Loucy (cell line): Measurements from ENCODE around the gene MOCOS.

Source experiments
- H2AFZ ChIP-seq: fragments of 200-600 bp; sonication (generic); 2 replicates; pipeline ENCODE4 v1.6.0; 2016; ENCODE audit warnings: antibody characterized with exemption, mild to moderate bottlenecking, low read length, moderate library complexity
- H3F3A ChIP-seq: fragments of 200-600 bp; 2 replicates; pipeline ENCODE4 v1.6.0; 2016; ENCODE audit warnings: antibody characterized with exemption, low read depth, mild to moderate bottlenecking
- H3K27me3 ChIP-seq: fragments of 200-600 bp; sonication (generic); 2 replicates; pipeline ENCODE4 v1.6.1; 2014; ENCODE audit warnings: low read length, mild to moderate bottlenecking; ENCODE audit not compliant: insufficient read depth, poor library complexity, severe bottlenecking
- H3K36me3 ChIP-seq: fragments of 200-600 bp; sonication (generic); 2 replicates; pipeline ENCODE4 v1.6.1; 2016; ENCODE audit warnings: low read length; ENCODE audit not compliant: insufficient read depth
- H3K4me1 ChIP-seq: fragments of 200-600 bp; sonication (generic); 2 replicates; pipeline ENCODE4 v1.5.1; 2014; ENCODE audit warnings: low read length, mild to moderate bottlenecking; ENCODE audit not compliant: insufficient read depth, poor library complexity, severe bottlenecking
- H3K4me2 ChIP-seq: fragments of 200-600 bp; sonication (generic); 2 replicates; pipeline ENCODE4 v1.6.0; 2014; ENCODE audit warnings: antibody characterized with exemption, low read length, low read depth, mild to moderate bottlenecking; ENCODE audit not compliant: poor library complexity, severe bottlenecking
- H3K4me3 ChIP-seq: fragments of 200-600 bp; sonication (generic); 2 replicates; pipeline ENCODE4 v1.5.1; 2014; ENCODE audit warnings: low read length, mild to moderate bottlenecking, mixed read lengths; ENCODE audit not compliant: poor library complexity, severe bottlenecking
- H3K79me2 ChIP-seq: fragments of 200-600 bp; sonication (generic); 2 replicates; pipeline ENCODE4 v1.6.1; 2014; ENCODE audit warnings: low read length; ENCODE audit not compliant: insufficient read depth
- H3K9ac ChIP-seq: fragments of 200-600 bp; sonication (generic); 2 replicates; pipeline ENCODE4 v1.6.0; 2014; ENCODE audit warnings: mild to moderate bottlenecking, low read depth, low read length, moderate library complexity; ENCODE audit not compliant: poor library complexity, severe bottlenecking
- H3K9me2 ChIP-seq: fragments of 200-600 bp; sonication (generic); replicated peaks from 2 replicates; pipeline ENCODE4 v1.6.1; 2016; ENCODE audit warnings: low read depth, low read length, mixed read lengths
- H3K9me3 ChIP-seq: fragments of 200-600 bp; sonication (generic); 2 replicates; pipeline ENCODE4 v1.6.1; 2014; ENCODE audit warnings: mild to moderate bottlenecking, antibody characterized with exemption, low read length, low read depth; ENCODE audit not compliant: insufficient read depth
- H4K20me1 ChIP-seq: fragments of 200-600 bp; sonication (generic); 2 replicates; pipeline ENCODE4 v1.6.0; 2014; ENCODE audit warnings: antibody characterized with exemption, low read length, mild to moderate bottlenecking; ENCODE audit not compliant: insufficient read depth, poor library complexity, severe bottlenecking
- EZH2phosphoT487 ChIP-seq: fragments of 200-600 bp; IDR thresholded peaks from 2 replicates; pipeline ENCODE4 v1.6.1; 2018; ENCODE audit warnings: antibody characterized with exemption, mild to moderate bottlenecking, moderate library complexity, borderline replicate concordance
- TF ChIP-seq, protein P1 (sequence below): fragments of 200-600 bp; sonication (generic); conservative IDR thresholded peaks from 2 replicates; pipeline ENCODE4 v1.5.1; 2014; ENCODE audit warnings: mild to moderate bottlenecking, antibody characterized with exemption, low read length

MOCOS gene

DNA sequence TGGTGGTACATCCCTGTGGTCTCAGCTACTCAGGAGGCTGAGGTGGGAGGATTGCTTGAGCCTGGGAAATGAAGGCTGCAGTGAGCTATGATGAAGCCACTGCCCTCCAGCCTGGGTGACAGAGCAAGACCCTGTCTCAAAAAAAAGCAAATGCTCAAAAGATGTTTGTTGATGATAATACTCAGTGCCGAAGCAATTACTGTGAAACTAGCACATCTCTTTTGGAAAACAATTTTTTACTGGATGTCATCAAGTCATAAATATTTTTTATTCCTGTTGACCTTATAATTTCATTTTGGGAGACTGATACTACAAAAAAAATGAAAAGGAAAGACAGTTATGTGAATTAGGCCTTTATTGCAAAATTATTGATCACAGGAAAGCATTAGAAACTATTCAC, 75.7 kb downstream of the MOCOS start:
- Histone ChIP-seq H3F3A (no peaks in the 10 kb centered on the region), H3K9me2 (no peaks in the 10 kb centered on the region), H3K27me3 (no peaks in the 10 kb centered on the region), H3K79me2 (no peaks in the 10 kb centered on the region), H3K36me3 (no peaks in the 10 kb centered on the region), H3K4me3 (no peak overlapping the region), H3K9me3 (no peaks in the 10 kb centered on the region), H3K4me2 (no peak overlapping the region), H3K4me1 (no peaks in the 10 kb centered on the region), H3K9ac (no peak overlapping the region), H4K20me1 (no peaks in the 10 kb centered on the region), H2AFZ (no peak overlapping the region)
- no peak for TF ChIP-seq EZH2phosphoT487
- TF ChIP-seq, protein P1, sequence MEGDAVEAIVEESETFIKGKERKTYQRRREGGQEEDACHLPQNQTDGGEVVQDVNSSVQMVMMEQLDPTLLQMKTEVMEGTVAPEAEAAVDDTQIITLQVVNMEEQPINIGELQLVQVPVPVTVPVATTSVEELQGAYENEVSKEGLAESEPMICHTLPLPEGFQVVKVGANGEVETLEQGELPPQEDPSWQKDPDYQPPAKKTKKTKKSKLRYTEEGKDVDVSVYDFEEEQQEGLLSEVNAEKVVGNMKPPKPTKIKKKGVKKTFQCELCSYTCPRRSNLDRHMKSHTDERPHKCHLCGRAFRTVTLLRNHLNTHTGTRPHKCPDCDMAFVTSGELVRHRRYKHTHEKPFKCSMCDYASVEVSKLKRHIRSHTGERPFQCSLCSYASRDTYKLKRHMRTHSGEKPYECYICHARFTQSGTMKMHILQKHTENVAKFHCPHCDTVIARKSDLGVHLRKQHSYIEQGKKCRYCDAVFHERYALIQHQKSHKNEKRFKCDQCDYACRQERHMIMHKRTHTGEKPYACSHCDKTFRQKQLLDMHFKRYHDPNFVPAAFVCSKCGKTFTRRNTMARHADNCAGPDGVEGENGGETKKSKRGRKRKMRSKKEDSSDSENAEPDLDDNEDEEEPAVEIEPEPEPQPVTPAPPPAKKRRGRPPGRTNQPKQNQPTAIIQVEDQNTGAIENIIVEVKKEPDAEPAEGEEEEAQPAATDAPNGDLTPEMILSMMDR = no peak

DNA sequence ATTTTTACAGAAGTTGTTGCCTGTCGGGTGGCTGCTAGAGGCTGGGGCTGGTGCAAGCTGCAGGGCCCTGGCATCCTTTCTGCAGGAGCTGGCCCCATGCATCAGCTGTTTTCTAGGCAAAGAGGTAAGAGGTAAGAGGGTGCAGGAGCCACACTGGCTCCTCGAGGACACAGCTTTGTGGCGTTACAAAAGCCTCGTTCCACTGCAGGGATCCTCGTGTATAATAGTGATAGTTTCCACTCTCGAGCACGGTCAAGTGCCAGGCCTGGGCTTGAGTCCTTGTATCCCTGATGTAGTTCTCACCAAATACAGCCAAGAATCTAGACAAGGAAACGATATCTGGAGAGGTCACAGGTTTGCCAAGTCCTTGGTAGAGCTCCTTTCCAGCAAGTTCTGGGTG, 77.0 kb downstream of the MOCOS start:
- H3K79me2 ChIP-seq = no peaks in the 10 kb centered on the region
- H3K9me3 ChIP-seq = no peaks in the 10 kb centered on the region
- no peaks in the 10 kb centered on the region for H3K4me1 ChIP-seq
- no peaks in the 10 kb centered on the region for H3F3A ChIP-seq
- H3K4me2 ChIP-seq = no peak overlapping the region
- no peaks in the 10 kb centered on the region for H4K20me1 ChIP-seq
- no peak overlapping the region for H3K4me3 ChIP-seq
- H3K27me3 ChIP-seq = no peaks in the 10 kb centered on the region
- no peak for TF ChIP-seq EZH2phosphoT487
- TF ChIP-seq, protein P1 = no peak
- H3K36me3 ChIP-seq = no peaks in the 10 kb centered on the region
- no peak overlapping the region for H2AFZ ChIP-seq
- H3K9me2 ChIP-seq = no peaks in the 10 kb centered on the region
- H3K9ac ChIP-seq = no peak overlapping the region

DNA sequence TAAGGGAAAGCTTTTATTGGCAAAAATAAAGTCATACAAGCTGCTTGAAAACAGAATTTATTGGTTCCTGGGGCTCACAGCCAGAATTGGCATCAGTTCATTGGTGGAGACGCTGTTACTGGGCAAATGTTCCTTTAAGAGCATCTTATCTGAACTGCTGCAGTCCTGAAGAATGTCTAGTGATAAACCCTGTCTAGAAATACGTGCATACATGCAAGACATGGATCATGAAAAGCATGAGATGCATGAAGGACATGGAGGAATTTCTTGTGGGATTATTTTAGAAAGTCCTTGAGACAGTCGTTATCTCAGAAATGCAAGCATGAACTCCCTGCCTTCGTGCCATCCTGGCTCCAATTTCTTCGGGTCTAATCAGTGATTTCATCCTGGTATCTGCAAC, 77.7 kb downstream of the MOCOS start:
- Histone ChIP-seq H3K4me1 (no peaks in the 10 kb centered on the region), H3K79me2 (no peaks in the 10 kb centered on the region), H3K4me2 (no peak overlapping the region), H3K27me3 (no peaks in the 10 kb centered on the region), H3K36me3 (no peaks in the 10 kb centered on the region), H3K9me3 (no peaks in the 10 kb centered on the region), H3F3A (no peaks in the 10 kb centered on the region), H3K4me3 (no peak overlapping the region), H3K9me2 (no peaks in the 10 kb centered on the region), H2AFZ (no peak overlapping the region), H3K9ac (no peak overlapping the region), H4K20me1 (no peaks in the 10 kb centered on the region)
- no peak for TF ChIP-seq EZH2phosphoT487
- TF ChIP-seq, protein P1 = no peak
